Endothelial cell of umbilical vein (primary cell): ENCODE results near the gene RALB. TPM values are rescaled to one million over a fixed set of nuclear protein-coding genes. Genes with fewer than 3 reads are reported as not detected.

ENCODE experiments used
- BruUV-seq: library from RNA; stranded (reverse); fragments of 400-500 nt; replicated peaks from 2 replicates; lab custom pipeline; 2021; lab: Mats Ljungman, UMichigan
- CTCF ChIA-PET: fragments of 300-600, 350-600 bp; sonication (Branson Sonifier 250); formaldehyde crosslinking; loops from one replicate; lab custom pipeline; 2021; ENCODE audit warnings: antibody characterized with exemption, inconsistent platforms; lab: Charles Lee
- POLR2A ChIA-PET: fragments of 300-600, 350-600 bp; sonication (Branson Sonifier 250); formaldehyde crosslinking; loops from one replicate; lab custom pipeline; 2021; ENCODE audit warnings: antibody characterized with exemption, inconsistent platforms; lab: Charles Lee
- DNase-seq: peaks from one replicate; pipeline ENCODE4 v3.0.0-alpha.2; 2011; ENCODE audit warnings: low read depth, low spot score
- FAIRE-seq: peaks from 2 replicates; lab custom pipeline; 2011; peaks lifted over from hg19 to GRCh38; lab: Jason Lieb, UNC
- H2AFZ ChIP-seq: 2 replicates; pipeline ENCODE4 v1.6.0; 2012; ENCODE audit warnings: low read depth, low read length, control low read depth, inconsistent platforms
- H3K27ac ChIP-seq: 2 replicates; pipeline ENCODE4 v1.5.1; 2011; ENCODE audit warnings: low read depth, mild to moderate bottlenecking, control low read depth, low read length, moderate library complexity; ENCODE audit not compliant: insufficient read depth
- H3K27me3 ChIP-seq, 2 experiments: 2 replicates each; pipeline versions ENCODE4 v1.6.0 to v1.6.1; 2011; ENCODE audit warnings: low read length in 2 of 2, mixed read lengths in 1 of 2; ENCODE audit not compliant: control insufficient read depth in 2 of 2, insufficient read depth in 2 of 2
- H3K36me3 ChIP-seq, 2 experiments: 2 replicates in 1 of 2; 3 replicates in 1 of 2; pipeline ENCODE4 v1.5.1; 2011; ENCODE audit warnings: low read length in 2 of 2, mild to moderate bottlenecking in 1 of 2, moderate library complexity in 1 of 2; ENCODE audit not compliant: control insufficient read depth in 2 of 2, insufficient read depth in 2 of 2; ENCODE audit errors: extremely low read depth in 1 of 2
- H3K4me1 ChIP-seq: 3 replicates; pipeline ENCODE4 v1.5.1; 2011; ENCODE audit warnings: mild to moderate bottlenecking, low read length; ENCODE audit not compliant: control insufficient read depth, insufficient read depth; ENCODE audit errors: extremely low read depth
- H3K4me2 ChIP-seq: 2 replicates; pipeline ENCODE4 v1.6.1; 2011; ENCODE audit warnings: low read length, control low read depth, mixed read lengths; ENCODE audit not compliant: insufficient read depth
- H3K4me3 ChIP-seq, 3 experiments: fragments of 200-600 bp in 1 of 3; sonication (generic), shearing (Covaris generic) in 1 of 3; replicated peaks in 1 of 3; 2 replicates each; pipeline ENCODE4 v1.5.1; 2011 to 2016; ENCODE audit warnings: control low read depth in 3 of 3, low read length in 3 of 3, mild to moderate bottlenecking in 2 of 3, inconsistent platforms in 1 of 3, low read depth in 1 of 3, moderate library complexity in 1 of 3; ENCODE audit not compliant: insufficient read depth in 1 of 3
- H3K79me2 ChIP-seq: 2 replicates; pipeline ENCODE4 v1.6.0; 2012; ENCODE audit warnings: low read length, inconsistent platforms; ENCODE audit not compliant: control insufficient read depth, insufficient read depth
- H3K9ac ChIP-seq: replicated peaks from 2 replicates; pipeline ENCODE3; 2011; ENCODE audit warnings: low read length, control low read depth; ENCODE audit not compliant: insufficient read depth; ENCODE audit errors: extremely low read depth
- H3K9me1 ChIP-seq: replicated peaks from 3 replicates; pipeline ENCODE4 v1.6.0; 2011; ENCODE audit warnings: mild to moderate bottlenecking, low read length; ENCODE audit not compliant: control insufficient read depth, insufficient read depth; ENCODE audit errors: extremely low read depth
- H3K9me3 ChIP-seq: replicated peaks from 2 replicates; pipeline ENCODE4 v1.5.1; 2012; ENCODE audit warnings: low read length, inconsistent platforms; ENCODE audit not compliant: control insufficient read depth, insufficient read depth
- H4K20me1 ChIP-seq: replicated peaks from 2 replicates; pipeline ENCODE3; 2011; ENCODE audit warnings: mild to moderate bottlenecking, low read length; ENCODE audit not compliant: control insufficient read depth, insufficient read depth; ENCODE audit errors: extremely low read depth
- EZH2 ChIP-seq: IDR thresholded peaks from 2 replicates; pipeline ENCODE4 v1.6.1; 2012; ENCODE audit warnings: borderline replicate concordance, low read depth, mild to moderate bottlenecking, moderate library complexity, low read length, inconsistent platforms; ENCODE audit not compliant: severe bottlenecking
- FOS ChIP-seq: IDR thresholded peaks from 2 replicates; pipeline ENCODE4 v1.6.1; 2011; ENCODE audit warnings: mild to moderate bottlenecking, low read length, moderate library complexity, borderline replicate concordance; ENCODE audit not compliant: insufficient read depth
- GATA2 ChIP-seq: IDR thresholded peaks from 2 replicates; pipeline ENCODE4 v1.7.0; 2011; ENCODE audit warnings: low read depth, mild to moderate bottlenecking, moderate library complexity, mixed read lengths, low read length; ENCODE audit not compliant: insufficient read length, insufficient read depth
- JUN ChIP-seq: IDR thresholded peaks from 2 replicates; pipeline ENCODE4 v1.6.1; 2011; ENCODE audit warnings: borderline replicate concordance, low read depth; ENCODE audit not compliant: insufficient read length, insufficient read depth
- POLR2A ChIP-seq: IDR thresholded peaks from 2 replicates; pipeline ENCODE4 v1.6.1; 2012; ENCODE audit warnings: low read depth, mild to moderate bottlenecking, control low read depth, low read length
- POLR2AphosphoS5 ChIP-seq: IDR thresholded peaks from 2 replicates; pipeline ENCODE4 v1.6.1; 2012; ENCODE audit warnings: low read depth, mild to moderate bottlenecking, control low read depth, low read length, moderate library complexity; ENCODE audit not compliant: insufficient read depth
- dilution Hi-C: fragments of 300-500 bp; cut with MboI; formaldehyde crosslinking; loops from one replicate; pipeline ENCODE4 v1.15.0; 2019; ENCODE audit warnings: low sequenced_read_pairs; ENCODE audit not compliant: extremely low pct_ligation_motif_present
- intact Hi-C: fragments of 100-400 bp; cut with micrococcal nuclease; formaldehyde crosslinking; loops from one replicate; pipeline ENCODE4 v1.10.0; 2022
- polyA plus RNA-seq, 4 experiments: library from polyadenylated mRNA; depleted of rRNA in 3 of 4; stranded (reverse) in 3 of 4; unstranded in 1 of 4; fragments of >200 nt; gene quantifications; 2 replicates each; pipeline versions ENCODE4 v1.2.1 to v1.2.3, GENCODE V29; 2011 to 2012; ENCODE audit warnings: missing spikeins in 1 of 4
- total RNA-seq: library from RNA; stranded (reverse); gene quantifications from 2 replicates; pipeline ENCODE4 v1.2.3, GENCODE V29; 2021
- TF ChIP-seq, protein P1 (sequence below): IDR thresholded peaks from 2 replicates; pipeline ENCODE4 v1.6.1; 2011; ENCODE audit not compliant: insufficient read depth, insufficient read length
- TF ChIP-seq, protein P2 (sequence below), 2 donors: IDR thresholded peaks; 1 replicate in 1 of 2; 2 replicates in 1 of 2; pipeline ENCODE4 v1.5.1; 2011; ENCODE audit warnings: low read length in 2 of 2, mild to moderate bottlenecking in 2 of 2, moderate library complexity in 2 of 2, control low read depth in 1 of 2, inconsistent platforms in 1 of 2, low read depth in 1 of 2; ENCODE audit not compliant: insufficient read depth in 1 of 2; ENCODE audit errors: extremely low read depth in 1 of 2

The RALB gene
- total and polyA plus RNA-seq, 2 donors (not counting 3 experiments of a cell fraction or from before 2014, with no cell fraction given): 105 to 115 TPM

DNA sequence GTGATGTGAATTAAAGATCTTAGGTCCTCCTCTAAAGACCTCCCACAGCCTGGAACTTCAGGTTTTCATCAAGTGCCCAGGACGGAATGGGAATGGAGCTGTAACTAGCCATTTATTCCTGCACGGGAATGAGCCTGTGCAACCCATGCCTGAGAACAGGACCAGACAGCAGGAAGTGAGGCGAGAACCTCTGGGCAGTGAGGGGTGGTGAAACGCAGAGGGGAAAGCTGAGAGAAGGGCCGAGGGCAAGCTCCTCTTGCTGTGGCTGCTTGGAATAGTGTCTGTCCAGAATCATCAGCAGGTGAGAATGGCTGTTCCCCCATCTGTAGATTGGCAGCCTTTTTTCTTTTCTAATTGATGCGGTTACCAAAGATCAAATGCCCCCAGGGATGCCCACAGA is 4.8 kb upstream of the RALB start:
- no peak overlapping the region for H2AFZ ChIP-seq
- FAIRE-seq (peak; percentile 69), DNase-seq (no peak)
- no peaks in the 10 kb centered on the region for H3K79me2 ChIP-seq
- H4K20me1 ChIP-seq: no peaks in the 10 kb centered on the region
- no peak overlapping the region for H3K4me2 ChIP-seq
- H3K9ac ChIP-seq: no peak overlapping the region
- CTCF ChIA-PET: interaction anchor here (0.6 to 2.5 kb wide), 6 partner anchors 8 to 430 kb away, joined by 3 to 18 read pairs (median 4); no protein-coding TSS in a partner anchor
- no peaks in the 10 kb centered on the region for H3K9me3 ChIP-seq
- H3K9me1 ChIP-seq: no peaks in the 10 kb centered on the region
- POLR2A ChIA-PET: no interaction called here
- no peaks in the 10 kb centered on the region for H3K27me3 ChIP-seq
- TF ChIP-seq POLR2AphosphoS5 (no peak), FOS (no peak), GATA2 (no peak), POLR2A (no peak), EZH2 (no peak), JUN (no peak)
- TF ChIP-seq, protein P1, sequence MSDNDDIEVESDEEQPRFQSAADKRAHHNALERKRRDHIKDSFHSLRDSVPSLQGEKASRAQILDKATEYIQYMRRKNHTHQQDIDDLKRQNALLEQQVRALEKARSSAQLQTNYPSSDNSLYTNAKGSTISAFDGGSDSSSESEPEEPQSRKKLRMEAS: no peak
- TF ChIP-seq, protein P2, sequence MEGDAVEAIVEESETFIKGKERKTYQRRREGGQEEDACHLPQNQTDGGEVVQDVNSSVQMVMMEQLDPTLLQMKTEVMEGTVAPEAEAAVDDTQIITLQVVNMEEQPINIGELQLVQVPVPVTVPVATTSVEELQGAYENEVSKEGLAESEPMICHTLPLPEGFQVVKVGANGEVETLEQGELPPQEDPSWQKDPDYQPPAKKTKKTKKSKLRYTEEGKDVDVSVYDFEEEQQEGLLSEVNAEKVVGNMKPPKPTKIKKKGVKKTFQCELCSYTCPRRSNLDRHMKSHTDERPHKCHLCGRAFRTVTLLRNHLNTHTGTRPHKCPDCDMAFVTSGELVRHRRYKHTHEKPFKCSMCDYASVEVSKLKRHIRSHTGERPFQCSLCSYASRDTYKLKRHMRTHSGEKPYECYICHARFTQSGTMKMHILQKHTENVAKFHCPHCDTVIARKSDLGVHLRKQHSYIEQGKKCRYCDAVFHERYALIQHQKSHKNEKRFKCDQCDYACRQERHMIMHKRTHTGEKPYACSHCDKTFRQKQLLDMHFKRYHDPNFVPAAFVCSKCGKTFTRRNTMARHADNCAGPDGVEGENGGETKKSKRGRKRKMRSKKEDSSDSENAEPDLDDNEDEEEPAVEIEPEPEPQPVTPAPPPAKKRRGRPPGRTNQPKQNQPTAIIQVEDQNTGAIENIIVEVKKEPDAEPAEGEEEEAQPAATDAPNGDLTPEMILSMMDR (IDR thresholded peaks at IDR 0.05; ENCODE audit: extremely low read depth in 1 of 2, insufficient read depth in 1 of 2, low read depth in 1 of 2, low read length in 2 of 2): no peak
- no peak overlapping the region for H3K27ac ChIP-seq
- no peaks in the 10 kb centered on the region for H3K36me3 ChIP-seq
- peaks cover 18% of the 10 kb centered on the region for H3K4me1 ChIP-seq
- dilution Hi-C loops: no loop called here
- BruUV-seq: no TSS peak
- no peak overlapping the region for H3K4me3 ChIP-seq
- intact Hi-C loops: no loop called here
